HG02759 (cell line): ENCODE data around the gene THAP11.
"Not testable (repeated sequence)": the region's sequence is repeated elsewhere in the genome, so short reads cannot be mapped to it uniquely, and the experiment has no call there.

ENCODE experiments used
- ATAC-seq: cut with Tn5 transposase; IDR thresholded peaks from one replicate; pipeline ENCODE4 v1.9.1; 2021; ENCODE audit warnings: mild to moderate bottlenecking, moderate library complexity; ENCODE audit not compliant: unreplicated experiment

THAP11 gene

GRCh38 chr16:67861877-67862276 lies 19.8 kb downstream of the THAP11 start:
- ATAC-seq, result no peak

- no peak for ATAC-seq
These were observed 20.8 kb downstream of the THAP11 start for GRCh38 chr16:67862623-67863583.

- not testable (repeated sequence) for ATAC-seq
These were observed 21.9 kb downstream of the THAP11 start for GRCh38 chr16:67864044-67864443.

GRCh38 chr16:67864594-67864993 lies 22.5 kb downstream of the THAP11 start:
- ATAC-seq, result no peak

- no peak for ATAC-seq
These were observed 23.2 kb downstream of the THAP11 start for GRCh38 chr16:67865318-67865717.

DNA sequence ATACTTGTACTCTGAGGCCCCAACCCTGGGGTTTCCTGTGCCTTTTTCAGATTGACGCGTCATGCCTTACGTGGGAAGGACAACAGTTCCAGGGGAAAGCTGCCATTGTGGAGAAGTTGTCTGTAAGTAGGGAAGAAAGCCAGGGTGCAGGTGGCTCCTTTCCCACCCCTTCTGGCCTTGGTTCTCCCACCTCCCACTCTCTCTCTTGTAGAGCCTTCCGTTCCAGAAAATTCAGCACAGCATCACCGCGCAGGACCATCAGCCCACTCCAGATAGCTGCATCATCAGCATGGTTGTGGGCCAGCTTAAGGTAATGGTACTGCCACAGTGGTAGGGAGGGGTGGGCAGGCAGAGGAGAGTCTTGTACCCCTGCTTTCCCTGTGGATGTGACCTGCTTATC lies 26.2 kb downstream of the THAP11 start:
- no peak for ATAC-seq

DNA sequence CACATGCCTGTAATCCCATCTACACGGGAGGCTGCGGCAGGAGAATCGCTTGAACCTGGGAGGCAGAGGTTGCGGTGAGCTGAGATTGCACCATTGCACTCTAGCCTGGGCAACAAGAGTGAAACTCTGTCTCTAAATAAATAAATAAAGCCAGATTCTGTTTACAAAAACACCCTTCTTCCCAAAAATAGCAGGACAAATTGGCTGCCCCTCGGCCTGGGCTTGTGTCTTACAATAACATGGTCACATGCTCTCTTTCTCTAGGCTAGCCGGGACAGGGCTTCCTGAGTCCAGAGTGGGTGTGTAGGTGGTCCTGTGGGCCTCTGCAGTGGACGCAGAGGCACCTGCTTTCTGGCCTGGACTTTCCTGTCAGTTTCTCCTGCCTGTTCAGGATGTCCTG lies 27.5 kb downstream of the THAP11 start:
- ATAC-seq, result no peak

DNA sequence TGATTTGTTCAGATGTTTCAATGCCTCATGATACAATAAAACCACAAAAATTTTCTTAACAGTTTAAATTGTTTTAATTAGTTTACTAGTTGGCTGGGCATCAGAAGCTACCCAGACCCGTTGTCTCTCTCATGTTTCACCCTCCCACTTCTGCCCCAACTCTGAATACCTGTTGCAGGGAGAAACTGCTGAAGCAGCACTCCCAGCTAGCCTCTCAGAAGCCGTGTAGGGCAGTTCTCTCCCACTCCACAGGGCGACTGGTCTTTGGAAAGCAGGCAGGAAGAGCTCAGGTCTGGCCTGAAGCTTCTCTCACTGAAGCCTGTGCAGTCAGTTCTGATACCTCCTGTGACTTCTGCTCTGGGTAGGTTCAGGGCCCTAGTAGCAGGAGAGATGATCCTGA lies 29.1 kb downstream of the THAP11 start:
- ATAC-seq, result no peak

- no peak for ATAC-seq
These were observed 30.1 kb downstream of the THAP11 start for GRCh38 chr16:67872131-67872630.

DNA sequence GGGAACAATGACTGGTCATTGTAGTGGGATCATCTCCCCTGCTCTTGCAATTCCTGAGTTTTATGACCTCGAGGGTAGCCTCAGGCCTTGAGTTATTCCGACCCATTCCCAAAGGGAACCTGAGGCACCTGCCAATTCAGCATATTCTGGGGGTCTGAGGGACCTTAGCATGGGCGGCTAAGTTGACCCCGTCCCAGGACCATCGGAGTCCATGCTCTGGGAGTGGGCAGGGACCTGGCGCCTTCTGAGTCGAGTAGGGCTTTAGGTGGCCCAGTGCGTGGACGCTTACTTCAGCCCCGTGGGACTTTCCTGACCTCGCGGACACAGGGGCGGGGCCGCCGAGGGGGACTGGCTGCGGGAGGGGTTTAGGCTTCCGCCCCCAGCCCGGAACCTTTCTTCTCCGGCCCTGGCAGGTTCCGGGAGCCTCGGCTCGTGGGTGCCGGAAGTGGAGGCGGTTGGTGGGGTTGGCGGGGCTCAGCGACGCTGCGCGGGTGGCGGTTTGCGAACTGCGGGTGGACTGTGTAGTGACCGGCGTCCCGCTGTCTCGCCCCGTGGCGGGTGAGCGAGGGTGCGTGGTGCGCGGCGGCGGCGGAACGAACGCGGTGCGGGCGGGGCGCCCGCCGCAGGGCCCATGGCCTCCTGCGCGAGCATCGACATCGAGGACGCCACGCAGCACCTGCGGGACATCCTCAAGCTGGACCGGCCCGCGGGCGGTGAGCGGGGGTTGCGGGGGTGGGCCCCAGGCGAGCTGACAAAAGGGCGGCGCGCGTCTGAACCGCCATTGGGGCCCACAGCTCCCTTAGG lies 30.7 kb downstream of the THAP11 start, which contains the start of gene EDC4:
Gene EDC4 (plus strand): TSS at position 422 of the 804 bp plus-strand sequence. CDS start 210 bp downstream, at position 632.
- peak; percentile 82 for ATAC-seq

DNA sequence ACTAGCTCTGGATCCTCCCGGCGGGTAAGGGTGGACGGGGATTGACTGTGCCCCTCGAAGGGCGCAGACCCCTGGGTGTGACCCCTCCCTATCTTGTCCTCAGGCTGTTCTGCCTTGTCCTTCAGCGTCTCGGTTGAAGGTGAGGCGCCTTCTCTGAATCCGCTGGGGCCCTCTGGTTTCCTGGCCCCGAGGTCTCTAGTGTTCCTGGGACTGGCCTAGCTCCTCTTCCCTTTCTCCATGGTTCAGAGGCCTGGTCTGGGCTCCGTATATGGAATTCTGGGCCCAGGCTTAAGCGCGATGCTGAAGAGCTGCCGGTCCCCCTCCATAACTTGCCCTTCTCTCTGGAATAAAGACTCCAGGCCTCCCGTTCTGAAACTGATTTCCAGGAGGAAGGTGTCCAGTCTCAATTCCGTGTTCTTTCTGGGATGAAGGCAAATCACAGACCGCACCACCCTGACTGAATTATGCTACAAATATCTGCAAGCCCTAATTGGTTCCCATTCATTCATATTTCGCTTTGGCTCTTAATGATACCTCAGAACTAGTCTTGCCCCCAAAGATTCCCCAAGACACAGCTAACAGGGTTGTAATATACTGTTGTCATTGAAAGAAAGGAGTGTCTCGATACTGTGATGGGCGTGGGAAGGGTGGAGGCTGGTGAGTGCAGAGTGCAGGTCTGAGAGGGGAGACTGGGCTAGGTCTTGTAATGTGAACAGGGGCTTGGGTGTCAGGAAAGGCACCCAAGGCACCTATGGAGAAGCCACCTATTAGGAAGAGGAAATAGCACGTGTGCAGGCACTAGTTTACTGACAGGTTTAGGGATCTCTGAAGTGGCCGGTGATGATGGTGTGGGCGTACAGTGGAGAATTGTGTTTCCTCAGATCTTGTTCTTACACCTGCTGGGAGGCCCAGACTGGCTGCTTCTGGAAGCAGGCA lies 31.6 kb downstream of the THAP11 start:
- ATAC-seq, result no peak

DNA sequence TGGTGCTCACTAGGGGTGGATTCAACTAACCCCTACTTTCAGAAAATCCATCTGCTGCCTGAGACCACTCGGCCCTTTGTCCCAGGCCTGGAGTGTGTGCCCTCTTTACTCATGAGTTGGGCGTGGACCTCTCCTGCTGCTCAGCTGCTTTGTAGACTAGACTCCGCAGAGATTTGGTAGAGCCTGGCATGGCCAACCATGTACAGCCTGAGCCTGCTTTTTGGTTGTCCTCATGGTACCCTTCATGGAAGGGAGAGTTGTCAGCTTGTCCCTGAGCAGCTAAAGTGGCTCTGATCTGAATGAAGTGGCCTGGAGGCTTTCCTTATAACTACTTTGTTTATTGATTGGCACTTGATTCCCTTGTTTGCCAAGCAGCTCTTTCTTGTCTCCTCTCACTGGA lies 32.3 kb downstream of the THAP11 start:
- ATAC-seq, result no peak

DNA sequence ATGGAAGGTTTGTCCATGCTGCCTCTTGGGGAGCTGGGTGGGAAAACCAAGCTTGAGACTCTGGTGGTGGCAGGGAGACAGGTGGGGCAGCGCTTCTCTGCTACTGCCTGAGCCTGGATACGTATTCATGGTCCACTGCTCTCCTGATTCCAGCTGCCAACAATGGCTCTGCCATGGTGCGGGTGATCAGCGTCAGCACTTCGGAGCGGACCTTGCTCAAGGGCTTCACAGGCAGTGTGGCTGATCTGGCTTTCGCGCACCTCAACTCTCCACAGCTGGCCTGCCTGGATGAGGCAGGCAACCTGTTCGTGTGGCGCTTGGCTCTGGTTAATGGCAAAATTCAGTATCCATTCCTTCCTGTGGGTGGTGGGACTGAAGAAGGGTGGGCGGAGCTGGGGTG lies 34.9 kb downstream of the THAP11 start:
- ATAC-seq, result no peak

GRCh38 chr16:67878232-67878631 lies 36.1 kb downstream of the THAP11 start:
- no peak for ATAC-seq

DNA sequence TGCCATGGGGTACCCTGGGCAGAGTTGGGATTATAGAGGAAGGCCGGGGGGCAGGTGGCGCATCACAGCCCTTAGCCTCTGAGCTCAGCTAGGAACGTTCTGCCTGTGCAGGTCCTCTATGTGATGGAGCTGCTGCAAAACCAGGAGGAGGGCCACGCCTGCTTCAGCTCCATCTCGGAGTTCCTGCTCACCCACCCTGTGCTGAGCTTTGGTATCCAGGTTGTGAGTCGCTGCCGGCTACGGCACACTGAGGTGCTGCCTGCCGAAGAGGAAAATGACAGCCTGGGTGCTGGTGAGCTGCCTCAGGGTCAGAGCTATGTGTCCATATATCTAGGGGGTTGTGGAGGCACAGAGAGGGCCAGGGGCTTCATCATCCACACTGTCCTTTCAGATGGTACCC lies 36.7 kb downstream of the THAP11 start:
- no peak for ATAC-seq

DNA sequence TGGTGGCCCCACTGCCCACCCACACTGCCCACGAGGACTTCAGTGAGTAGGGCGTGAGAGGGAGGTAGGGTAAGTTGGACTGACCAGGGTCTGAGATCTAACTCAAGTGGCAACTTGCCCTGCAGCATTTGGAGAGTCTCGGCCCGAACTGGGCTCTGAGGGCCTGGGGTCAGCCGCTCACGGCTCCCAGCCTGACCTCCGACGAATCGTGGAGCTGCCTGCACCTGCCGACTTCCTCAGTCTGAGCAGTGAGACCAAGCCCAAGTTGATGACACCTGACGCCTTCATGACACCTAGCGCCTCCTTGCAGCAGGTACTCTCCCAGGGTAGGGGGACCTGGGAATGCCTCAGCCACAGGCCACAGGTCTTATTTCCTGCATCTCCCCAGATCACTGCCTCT lies 37.3 kb downstream of the THAP11 start:
- no peak for ATAC-seq

DNA sequence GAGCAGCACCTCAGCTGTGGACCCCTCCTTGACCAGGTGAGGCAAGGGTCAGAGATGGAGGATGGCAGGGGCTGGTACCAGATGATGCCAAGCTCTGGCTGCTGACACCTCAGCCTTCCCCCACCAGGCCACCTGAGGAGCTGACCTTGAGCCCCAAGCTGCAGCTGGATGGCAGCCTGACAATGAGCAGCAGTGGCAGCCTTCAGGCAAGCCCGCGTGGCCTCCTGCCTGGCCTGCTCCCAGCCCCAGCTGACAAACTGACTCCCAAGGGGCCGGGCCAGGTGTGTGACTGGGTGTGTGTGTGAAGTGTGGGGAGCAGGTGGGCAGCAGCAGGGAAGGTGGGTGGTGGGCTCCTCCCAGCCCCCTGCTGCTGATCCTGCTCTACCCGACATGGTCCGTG lies 37.8 kb downstream of the THAP11 start:
- no peak for ATAC-seq

DNA sequence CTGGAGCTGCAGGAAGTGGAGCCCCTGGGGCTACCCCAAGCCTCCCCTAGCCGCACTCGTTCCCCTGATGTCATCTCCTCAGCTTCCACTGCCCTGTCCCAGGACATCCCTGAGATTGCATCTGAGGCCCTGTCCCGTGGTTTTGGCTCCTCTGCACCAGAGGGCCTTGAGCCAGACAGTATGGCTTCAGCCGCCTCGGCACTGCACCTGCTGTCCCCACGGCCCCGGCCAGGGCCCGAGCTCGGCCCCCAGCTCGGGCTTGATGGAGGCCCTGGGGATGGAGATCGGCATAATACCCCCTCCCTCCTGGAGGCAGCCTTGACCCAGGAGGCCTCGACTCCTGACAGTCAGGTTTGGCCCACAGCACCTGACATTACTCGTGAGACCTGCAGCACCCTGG lies 38.5 kb downstream of the THAP11 start:
- no peak for ATAC-seq

DNA sequence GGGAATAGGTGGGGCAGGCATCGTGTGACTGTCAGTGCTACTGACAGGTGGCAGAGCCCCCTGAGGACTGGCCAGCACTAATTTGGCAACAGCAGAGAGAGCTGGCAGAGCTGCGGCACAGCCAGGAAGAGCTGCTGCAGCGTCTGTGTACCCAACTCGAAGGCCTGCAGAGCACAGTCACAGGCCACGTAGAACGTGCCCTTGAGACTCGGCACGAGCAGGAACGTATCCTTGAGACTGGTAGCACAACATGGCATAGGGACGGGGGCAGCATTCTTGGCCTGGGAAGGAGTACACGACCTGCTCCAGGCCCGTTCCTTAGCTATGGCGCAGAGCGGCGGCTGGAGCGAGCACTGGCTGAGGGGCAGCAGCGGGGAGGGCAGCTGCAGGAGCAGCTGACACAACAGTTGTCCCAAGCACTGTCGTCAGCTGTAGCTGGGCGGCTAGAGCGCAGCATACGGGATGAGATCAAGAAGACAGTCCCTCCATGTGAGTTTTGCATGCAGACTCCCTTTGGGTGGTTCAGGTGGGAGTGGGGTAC lies 39.6 kb downstream of the THAP11 start:
- ATAC-seq, result no peak
